Caco-2 (cell line): ENCODE measurements around the gene RNF4. TPM values are rescaled to one million over a fixed set of nuclear protein-coding genes. Genes with fewer than 3 reads are reported as not detected.

ENCODE experiments used
- BruUV-seq: library from RNA; stranded (reverse); fragments of 400-500 nt; replicated peaks from 2 replicates; lab custom pipeline; 2021; lab: Mats Ljungman, UMichigan
- CTCF ChIA-PET: fragments of 300-600 bp; sonication (Branson Sonifier 250); formaldehyde crosslinking; loops from one replicate; lab custom pipeline; 2022; ENCODE audit warnings: antibody characterized with exemption; lab: Charles Lee
- POLR2A ChIA-PET: fragments of 300-600 bp; sonication (Branson Sonifier 250); formaldehyde crosslinking; loops from one replicate; lab custom pipeline; 2022; ENCODE audit warnings: antibody characterized with exemption; lab: Charles Lee
- DNase-seq, 2 experiments: peaks; one replicate each; pipeline versions ENCODE4 v3.0.0 to v3.0.0-alpha.2; 2020 to 2022
- H3K27me3 ChIP-seq: replicated peaks from 2 replicates; pipeline ENCODE4 v1.6.0; 2011; ENCODE audit warnings: low read length; ENCODE audit not compliant: control insufficient read depth, insufficient read depth
- H3K36me3 ChIP-seq: 2 replicates; pipeline ENCODE4 v1.5.1; 2011; ENCODE audit warnings: low read length; ENCODE audit not compliant: control insufficient read depth, insufficient read depth
- H3K4me1 ChIP-seq: fragments of 250-450 bp; sonication (Bioruptor Pico); 2 replicates; pipeline ENCODE4 v1.5.1; 2020; ENCODE audit warnings: mild to moderate bottlenecking
- H3K4me3 ChIP-seq: 2 replicates; pipeline ENCODE4 v1.5.1; 2011; ENCODE audit warnings: low read depth, mild to moderate bottlenecking, control low read depth, low read length
- H3K9me3 ChIP-seq: fragments of 250-450 bp; sonication (Bioruptor Pico); 2 replicates; pipeline ENCODE4 v1.5.1; 2020; ENCODE audit warnings: mild to moderate bottlenecking, moderate library complexity
- H3K27ac Mint-ChIP-seq: one replicate; pipeline ENCODE4 v1.8.0; 2022; ENCODE audit warnings: mixed read lengths; ENCODE audit not compliant: unreplicated experiment
- H3K27me3 Mint-ChIP-seq: one replicate; pipeline ENCODE4 v1.8.0; 2022; ENCODE audit warnings: mixed read lengths; ENCODE audit not compliant: insufficient read depth, unreplicated experiment
- H3K36me3 Mint-ChIP-seq: one replicate; pipeline ENCODE4 v1.8.0; 2022; ENCODE audit warnings: mild to moderate bottlenecking, mixed read lengths; ENCODE audit not compliant: insufficient read depth, unreplicated experiment
- H3K4me1 Mint-ChIP-seq: one replicate; pipeline ENCODE4 v1.8.0; 2022; ENCODE audit warnings: low read depth, mixed read lengths; ENCODE audit not compliant: unreplicated experiment
- H3K4me3 Mint-ChIP-seq: one replicate; pipeline ENCODE4 v1.8.0; 2022; ENCODE audit warnings: mild to moderate bottlenecking, moderate library complexity, mixed read lengths; ENCODE audit not compliant: unreplicated experiment
- H3K9me3 Mint-ChIP-seq: one replicate; pipeline ENCODE4 v1.8.0; 2022; ENCODE audit warnings: mixed read lengths; ENCODE audit not compliant: unreplicated experiment
- intact Hi-C: fragments of 100-400 bp; cut with micrococcal nuclease; formaldehyde crosslinking; loops from one replicate; pipeline ENCODE4 v1.10.0; 2022; ENCODE audit not compliant: unreplicated experiment
- total RNA-seq: library from RNA; stranded (reverse); gene quantifications from 2 replicates; pipeline ENCODE4 v1.2.3, GENCODE V29; 2022
- TF ChIP-seq, protein P1 (sequence below), 2 experiments: fragments of 200-600 bp in 1 of 2; IDR thresholded peaks; 1 replicate in 1 of 2; 2 replicates in 1 of 2; pipeline versions ENCODE4 v1.5.1 to v1.8.0; 2011 to 2022; ENCODE audit warnings: antibody characterized with exemption in 1 of 2, control low read depth in 1 of 2, inconsistent platforms in 1 of 2, low read depth in 1 of 2, low read length in 1 of 2, mild to moderate bottlenecking in 1 of 2, moderate library complexity in 1 of 2; ENCODE audit not compliant: insufficient read depth in 1 of 2, severe bottlenecking in 1 of 2, unreplicated experiment in 1 of 2

Gene RNF4
- total RNA-seq, 1 experiment from 2014 or later = 75.4 TPM

DNA sequence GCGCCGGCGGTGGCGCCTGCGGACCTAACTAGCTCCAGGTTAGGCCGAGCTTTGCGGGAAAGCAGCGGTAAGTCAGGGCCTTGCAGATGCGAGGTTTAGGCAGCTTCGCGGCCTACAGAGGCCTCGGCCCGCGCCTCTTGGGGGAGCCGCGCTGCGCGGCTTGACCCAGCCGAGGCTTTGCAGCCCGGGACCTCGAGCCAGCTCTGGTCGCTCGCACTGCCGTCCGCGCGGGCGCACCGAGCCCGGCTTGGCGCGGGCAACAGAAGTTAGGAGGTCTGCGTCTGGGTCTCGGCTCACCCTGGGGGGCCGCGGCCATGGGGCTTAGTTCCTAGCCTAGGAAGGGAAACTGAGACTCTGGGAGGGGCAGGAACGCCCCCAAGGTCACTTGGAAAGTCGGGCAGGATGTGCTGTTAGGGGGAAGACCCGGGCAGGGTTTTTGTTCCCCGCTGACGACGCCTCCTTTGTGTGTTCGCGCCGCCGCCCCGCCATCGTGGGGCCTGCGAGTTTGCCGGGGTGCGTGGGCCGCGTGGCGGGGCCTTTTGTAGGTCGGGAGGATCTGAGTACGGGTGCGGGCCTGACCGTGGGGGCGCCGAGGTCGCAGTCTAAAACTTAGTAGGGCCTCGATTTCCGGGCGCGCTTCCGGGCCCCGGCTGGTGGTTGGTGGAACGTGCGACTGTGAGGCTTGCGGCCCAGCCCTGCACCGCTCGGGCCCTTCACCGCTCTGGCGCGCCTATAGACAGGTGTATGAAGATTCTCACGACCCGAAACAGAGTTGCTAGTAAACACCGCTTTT is 482 bp downstream of the RNF4 start:
- no peaks in the 10 kb centered on the region for H3K9me3 Mint-ChIP-seq
- peak overlapping the region; percentile 95 for H3K4me3 Mint-ChIP-seq
- H3K36me3 ChIP-seq = peaks cover 2% of the 10 kb centered on the region; the same call in 1 of the 2 replicates
- intact Hi-C loops = loop anchor here (2.0 kb wide), 2 partner anchors 207 to 249 kb away; partner anchors contain the start of gene MXD4
- no TSS peak for BruUV-seq
- H3K4me3 ChIP-seq = peak overlapping the region; percentile 74
- no peaks in the 10 kb centered on the region for H3K27me3 ChIP-seq
- H3K9me3 ChIP-seq = no peaks in the 10 kb centered on the region
- DNase-seq = peak in 1 of 2 experiments; percentile 57
- peaks cover 62% of the 10 kb centered on the region for H3K36me3 Mint-ChIP-seq
- ChIA-PET CTCF (interaction anchor here (0.6 to 2.2 kb wide), 4 partner anchors 50 to 803 kb away, joined by 3 to 11 read pairs (median 4); partner anchors contain the start of genes CFAP99 and ZFYVE28), POLR2A (interaction anchor here (0.6 to 2.7 kb wide), 6 partner anchors 10 to 605 kb away, joined by 4 to 22 read pairs (median 6); partner anchors contain the start of genes FAM193A, HAUS3, HTT and HTT-AS)
- H3K27me3 Mint-ChIP-seq = no peaks in the 10 kb centered on the region
- TF ChIP-seq, protein P1, sequence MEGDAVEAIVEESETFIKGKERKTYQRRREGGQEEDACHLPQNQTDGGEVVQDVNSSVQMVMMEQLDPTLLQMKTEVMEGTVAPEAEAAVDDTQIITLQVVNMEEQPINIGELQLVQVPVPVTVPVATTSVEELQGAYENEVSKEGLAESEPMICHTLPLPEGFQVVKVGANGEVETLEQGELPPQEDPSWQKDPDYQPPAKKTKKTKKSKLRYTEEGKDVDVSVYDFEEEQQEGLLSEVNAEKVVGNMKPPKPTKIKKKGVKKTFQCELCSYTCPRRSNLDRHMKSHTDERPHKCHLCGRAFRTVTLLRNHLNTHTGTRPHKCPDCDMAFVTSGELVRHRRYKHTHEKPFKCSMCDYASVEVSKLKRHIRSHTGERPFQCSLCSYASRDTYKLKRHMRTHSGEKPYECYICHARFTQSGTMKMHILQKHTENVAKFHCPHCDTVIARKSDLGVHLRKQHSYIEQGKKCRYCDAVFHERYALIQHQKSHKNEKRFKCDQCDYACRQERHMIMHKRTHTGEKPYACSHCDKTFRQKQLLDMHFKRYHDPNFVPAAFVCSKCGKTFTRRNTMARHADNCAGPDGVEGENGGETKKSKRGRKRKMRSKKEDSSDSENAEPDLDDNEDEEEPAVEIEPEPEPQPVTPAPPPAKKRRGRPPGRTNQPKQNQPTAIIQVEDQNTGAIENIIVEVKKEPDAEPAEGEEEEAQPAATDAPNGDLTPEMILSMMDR (IDR thresholded peaks at IDR 0.05; ENCODE audit: insufficient read depth in 1 of 2, low read depth in 1 of 2, low read length in 1 of 2, severe bottlenecking in 1 of 2, unreplicated experiment in 1 of 2) = no peak
- H3K4me1 ChIP-seq = peaks cover 3% of the 10 kb centered on the region
- no peaks in the 10 kb centered on the region for H3K4me1 Mint-ChIP-seq
- peak overlapping the region; percentile 93 for H3K27ac Mint-ChIP-seq

DNA sequence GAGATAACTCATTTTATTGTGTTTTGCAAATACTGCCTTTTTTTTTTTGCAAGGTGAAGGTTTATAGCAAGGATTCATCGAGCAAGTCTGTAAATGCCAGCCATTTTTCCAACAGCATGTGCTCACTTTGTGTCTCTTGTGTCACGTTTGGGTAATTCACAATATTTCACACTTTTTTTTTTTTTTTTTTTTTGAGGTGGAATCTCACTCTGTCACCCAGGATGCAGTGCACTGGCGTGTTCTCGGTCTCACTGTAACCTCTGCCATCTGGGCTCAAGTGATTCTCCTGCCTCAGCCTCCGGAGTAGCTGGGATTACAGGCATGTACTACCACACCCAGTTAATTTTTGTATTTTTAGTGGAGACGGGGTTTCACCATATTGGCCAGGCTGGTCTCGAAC is 1.9 kb downstream of the RNF4 start:
- Mint-ChIP-seq H3K4me3 (peak overlapping the region; percentile 95), H3K9me3 (no peaks in the 10 kb centered on the region), H3K27ac (no peak overlapping the region), H3K27me3 (no peaks in the 10 kb centered on the region), H3K4me1 (peaks cover 4% of the 10 kb centered on the region), H3K36me3 (peaks cover 68% of the 10 kb centered on the region)
- H3K4me1 ChIP-seq = peaks cover 11% of the 10 kb centered on the region
- POLR2A ChIA-PET = no interaction called here
- CTCF ChIA-PET = interaction anchor here (0.7 kb wide), 1 partner anchor 460 kb away, joined by 4 read pairs; no protein-coding TSS in a partner anchor
- peaks cover 2% of the 10 kb centered on the region; the same call in 1 of the 2 replicates for H3K36me3 ChIP-seq
- TF ChIP-seq, protein P1 (IDR thresholded peaks at IDR 0.05; ENCODE audit: insufficient read depth in 1 of 2, low read depth in 1 of 2, low read length in 1 of 2, severe bottlenecking in 1 of 2, unreplicated experiment in 1 of 2) = no peak
- H3K4me3 ChIP-seq = peak overlapping the region; percentile 74; the same call in 1 of the 2 replicates
- DNase-seq = no peak
- intact Hi-C loops = no loop called here
- H3K27me3 ChIP-seq = no peaks in the 10 kb centered on the region
- BruUV-seq = no TSS peak
- H3K9me3 ChIP-seq = no peaks in the 10 kb centered on the region

DNA sequence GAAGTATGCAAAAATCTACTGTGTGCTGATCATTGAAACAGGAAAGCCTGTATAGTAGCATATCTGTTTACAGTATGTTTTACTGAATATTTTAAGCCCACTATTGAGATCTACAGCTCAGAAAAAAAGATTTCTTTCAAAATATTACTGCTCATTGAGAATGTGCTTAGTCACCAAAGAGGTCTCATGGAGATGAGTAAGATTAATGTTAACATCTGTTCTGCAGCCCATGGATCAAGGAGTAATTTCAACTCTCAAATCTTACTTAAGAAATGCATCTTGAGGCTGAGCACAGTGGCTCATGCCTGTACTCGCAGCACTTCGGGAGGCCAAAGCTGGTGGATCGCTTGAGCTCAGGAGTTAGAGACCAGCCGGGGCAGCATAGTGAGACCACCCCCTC is 3.3 kb downstream of the RNF4 start:
- no peak for DNase-seq
- H3K4me3 Mint-ChIP-seq = no peak overlapping the region
- POLR2A ChIA-PET = no interaction called here
- Histone ChIP-seq H3K27me3 (no peaks in the 10 kb centered on the region), H3K4me1 (peaks cover 11% of the 10 kb centered on the region), H3K9me3 (no peaks in the 10 kb centered on the region), H3K36me3 (peaks cover 2% of the 10 kb centered on the region; the same call in 1 of the 2 replicates), H3K4me3 (no peak overlapping the region)
- H3K36me3 Mint-ChIP-seq = peaks cover 77% of the 10 kb centered on the region
- intact Hi-C loops = no loop called here
- no peak overlapping the region for H3K27ac Mint-ChIP-seq
- CTCF ChIA-PET = no interaction called here
- peaks cover 11% of the 10 kb centered on the region for H3K4me1 Mint-ChIP-seq
- no TSS peak for BruUV-seq
- TF ChIP-seq, protein P1 (IDR thresholded peaks at IDR 0.05; ENCODE audit: insufficient read depth in 1 of 2, low read depth in 1 of 2, low read length in 1 of 2, severe bottlenecking in 1 of 2, unreplicated experiment in 1 of 2) = no peak
- no peaks in the 10 kb centered on the region for H3K27me3 Mint-ChIP-seq
- no peaks in the 10 kb centered on the region for H3K9me3 Mint-ChIP-seq
